ENCODE results near the gene DBF4.
"Not testable (repeated sequence)": the region's sequence is repeated elsewhere in the genome, so short reads cannot be mapped to it uniquely, and the experiment has no call there.

DBF4 gene

GRCh38 chr7:87876040-87876868, at the start of gene DBF4, which contains the start of gene SLC25A40:
TSS of gene DBF4 (plus strand) at chr7:87876493. CDS start at chr7:87876733, 240 bp downstream.
TSS of gene SLC25A40 (minus strand) at chr7:87876360. CDS start at chr7:87858727, 17,633 bp downstream.
- in situ Hi-C loops (cut with HindIII; ENCODE audit: low pct_unique_long_range_greater_than_20kb, low sequenced_read_pairs) = no loop called here
- TF ChIP-seq JUND (IDR thresholded peaks at IDR 0.05; ENCODE audit: low read depth) = no peak
- peak; percentile 84 to 97 for DNase-seq (ENCODE audit: low read depth in 1 of 2, low spot score in 1 of 2)

- DNase-seq (ENCODE audit: low read depth in 1 of 2, low spot score in 1 of 2); in situ Hi-C loops (cut with HindIII; ENCODE audit: low pct_unique_long_range_greater_than_20kb, low sequenced_read_pairs): not testable (repeated sequence)
These were observed 47.9 kb upstream of the DBF4 start for GRCh38 chr7:87828383-87828782.

GRCh38 chr7:87831097-87831496, 45.2 kb upstream of the DBF4 start:
- in situ Hi-C loops (cut with HindIII; ENCODE audit: low pct_unique_long_range_greater_than_20kb, low sequenced_read_pairs) = no loop called here
- no peak for DNase-seq (ENCODE audit: low read depth in 1 of 2, low spot score in 1 of 2)
- no peak for TF ChIP-seq JUND (IDR thresholded peaks at IDR 0.05; ENCODE audit: low read depth)

- in situ Hi-C loops (cut with HindIII; ENCODE audit: low pct_unique_long_range_greater_than_20kb, low sequenced_read_pairs) = no loop called here
- TF ChIP-seq JUND (IDR thresholded peaks at IDR 0.05; ENCODE audit: low read depth) = no peak
- DNase-seq (ENCODE audit: low read depth in 1 of 2, low spot score in 1 of 2) = peak in 1 of 2 experiments; percentile 29
These were observed 43.2 kb upstream of the DBF4 start for GRCh38 chr7:87833130-87833529.

- no peak for TF ChIP-seq JUND (IDR thresholded peaks at IDR 0.05; ENCODE audit: low read depth)
- no peak for DNase-seq (ENCODE audit: low read depth in 1 of 2, low spot score in 1 of 2)
- in situ Hi-C loops (cut with HindIII; ENCODE audit: low pct_unique_long_range_greater_than_20kb, low sequenced_read_pairs) = no loop called here
These were observed 38.7 kb upstream of the DBF4 start for GRCh38 chr7:87837597-87837996.

- no peak for TF ChIP-seq JUND (IDR thresholded peaks at IDR 0.05; ENCODE audit: low read depth)
- in situ Hi-C loops (cut with HindIII; ENCODE audit: low pct_unique_long_range_greater_than_20kb, low sequenced_read_pairs) = no loop called here
- DNase-seq (ENCODE audit: low read depth in 1 of 2, low spot score in 1 of 2) = no peak
These were observed 25.3 kb upstream of the DBF4 start for GRCh38 chr7:87850836-87851593.

- DNase-seq (ENCODE audit: low read depth in 1 of 2, low spot score in 1 of 2) = no peak
- in situ Hi-C loops (cut with HindIII; ENCODE audit: low pct_unique_long_range_greater_than_20kb, low sequenced_read_pairs) = no loop called here
- no peak for TF ChIP-seq JUND (IDR thresholded peaks at IDR 0.05; ENCODE audit: low read depth)
These were observed 24.0 kb upstream of the DBF4 start for GRCh38 chr7:87852306-87852705.

GRCh38 chr7:87853237-87853864, 22.9 kb upstream of the DBF4 start:
- DNase-seq (ENCODE audit: low read depth in 1 of 2, low spot score in 1 of 2) = peak in 1 of 2 experiments; percentile 19
- TF ChIP-seq JUND (IDR thresholded peaks at IDR 0.05; ENCODE audit: low read depth) = no peak
- in situ Hi-C loops (cut with HindIII; ENCODE audit: low pct_unique_long_range_greater_than_20kb, low sequenced_read_pairs) = no loop called here

GRCh38 chr7:87858417-87859100, 17.7 kb upstream of the DBF4 start:
- no peak for DNase-seq (ENCODE audit: low read depth in 1 of 2, low spot score in 1 of 2)
- in situ Hi-C loops (cut with HindIII; ENCODE audit: low pct_unique_long_range_greater_than_20kb, low sequenced_read_pairs) = no loop called here
- TF ChIP-seq JUND (IDR thresholded peaks at IDR 0.05; ENCODE audit: low read depth) = no peak

GRCh38 chr7:87866089-87866488, 10.2 kb upstream of the DBF4 start:
- no peak for DNase-seq (ENCODE audit: low read depth in 1 of 2, low spot score in 1 of 2)
- in situ Hi-C loops (cut with HindIII; ENCODE audit: low pct_unique_long_range_greater_than_20kb, low sequenced_read_pairs) = no loop called here
- TF ChIP-seq JUND (IDR thresholded peaks at IDR 0.05; ENCODE audit: low read depth) = no peak

- DNase-seq (ENCODE audit: low read depth in 1 of 2, low spot score in 1 of 2); in situ Hi-C loops (cut with HindIII; ENCODE audit: low pct_unique_long_range_greater_than_20kb, low sequenced_read_pairs): not testable (repeated sequence)
These were observed 9.8 kb upstream of the DBF4 start for GRCh38 chr7:87866533-87866932.

- DNase-seq (ENCODE audit: low read depth in 1 of 2, low spot score in 1 of 2) = no peak
- TF ChIP-seq JUND (IDR thresholded peaks at IDR 0.05; ENCODE audit: low read depth) = no peak
- in situ Hi-C loops (cut with HindIII; ENCODE audit: low pct_unique_long_range_greater_than_20kb, low sequenced_read_pairs) = no loop called here
These were observed 5.8 kb upstream of the DBF4 start for GRCh38 chr7:87870471-87870870.
